Measurements from ENCODE around the gene KIAA0753. TPM values are rescaled to one million over a fixed set of nuclear protein-coding genes. Genes with fewer than 3 reads are reported as not detected.

The KIAA0753 gene
- polyA plus RNA-seq, 1 donor (not counting 4 experiments of a cell fraction or from before 2014, with no cell fraction given) = 11.6 TPM

GRCh38 chr17:6572972-6573370, 67.5 kb downstream of the KIAA0753 start:
- FAIRE-seq (no peak), DNase-seq (ENCODE audit: low read depth, low spot score) (no peak)
- no peaks in the 10 kb centered on the region for H4K20me1 ChIP-seq (ENCODE audit: control insufficient read depth, extremely low read depth, insufficient read depth, low read length)
- H3K9ac ChIP-seq (ENCODE audit: control insufficient read depth, extremely low read depth, insufficient read depth, low read length) = no peak overlapping the region
- H3K4me3 ChIP-seq (ENCODE audit: control insufficient read depth in 2 of 3, extremely low read depth in 1 of 3, insufficient read depth in 2 of 3, low read depth in 1 of 3, low read length in 3 of 3) = no peak overlapping the region
- dilution Hi-C loops (cut with MboI; ENCODE audit: extremely low pct_ligation_motif_present, low sequenced_read_pairs) = no loop called here
- peaks cover 27% of the 10 kb centered on the region for H3K4me1 ChIP-seq (ENCODE audit: control insufficient read depth, extremely low read depth, insufficient read depth, low read length)
- H3K9me3 ChIP-seq (ENCODE audit: control insufficient read depth, low read depth, low read length) = no peaks in the 10 kb centered on the region
- H2AFZ ChIP-seq (ENCODE audit: control insufficient read depth, low read length) = no peak overlapping the region
- H3K9me1 ChIP-seq (ENCODE audit: control insufficient read depth, extremely low read depth, insufficient read depth, low read length) = no peaks in the 10 kb centered on the region
- no peaks in the 10 kb centered on the region for H3K79me2 ChIP-seq (ENCODE audit: control insufficient read depth, insufficient read depth, low read length)
- H3K27ac ChIP-seq (ENCODE audit: control insufficient read depth, insufficient read depth, low read length) = no peak overlapping the region
- no peaks in the 10 kb centered on the region for H3K27me3 ChIP-seq (ENCODE audit: control insufficient read depth, extremely low read depth, insufficient read depth, low read length)
- no peaks in the 10 kb centered on the region for H3K36me3 ChIP-seq (ENCODE audit: control insufficient read depth in 2 of 2, extremely low read depth in 1 of 2, insufficient read depth in 2 of 2, low read length in 2 of 2)
- TF ChIP-seq EZH2 (IDR thresholded peaks at IDR 0.05; ENCODE audit: low read length) (no peak), CTCF (optimal IDR thresholded peaks at IDR 0.05 in 1 of 3, IDR thresholded peaks at IDR 0.05 in 1 of 3, conservative IDR thresholded peaks at IDR 0.05 in 1 of 3; ENCODE audit: extremely low read depth in 1 of 3, insufficient read depth in 2 of 3, low read length in 3 of 3) (no peak)
- H3K4me2 ChIP-seq (ENCODE audit: control insufficient read depth, extremely low read depth, insufficient read depth, low read depth, low read length) = no peak overlapping the region

DNA sequence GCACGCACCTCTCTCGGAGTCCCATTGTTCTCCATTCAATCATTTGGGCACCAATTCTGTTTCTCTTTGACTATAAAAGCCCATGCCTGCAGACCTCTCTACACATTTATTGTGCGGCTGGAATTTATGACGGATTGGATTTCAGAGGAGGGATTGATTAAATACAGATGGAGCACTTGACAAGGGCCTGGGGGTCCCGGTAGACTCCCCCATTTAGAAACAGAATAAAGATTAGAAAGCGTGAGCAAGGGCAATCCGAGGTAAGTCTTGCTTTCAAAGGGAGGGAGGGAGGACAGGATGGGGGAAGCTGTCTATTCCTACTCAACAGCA, 69.1 kb downstream of the KIAA0753 start:
- TF ChIP-seq EZH2 (IDR thresholded peaks at IDR 0.05; ENCODE audit: low read length) (no peak), CTCF (optimal IDR thresholded peaks at IDR 0.05 in 1 of 3, IDR thresholded peaks at IDR 0.05 in 1 of 3, conservative IDR thresholded peaks at IDR 0.05 in 1 of 3; ENCODE audit: extremely low read depth in 1 of 3, insufficient read depth in 2 of 3, low read length in 3 of 3) (no peak)
- Histone ChIP-seq H3K27ac (ENCODE audit: control insufficient read depth, insufficient read depth, low read length) (no peak overlapping the region), H3K9ac (ENCODE audit: control insufficient read depth, extremely low read depth, insufficient read depth, low read length) (no peak overlapping the region), H3K4me2 (ENCODE audit: control insufficient read depth, extremely low read depth, insufficient read depth, low read depth, low read length) (no peak overlapping the region), H3K27me3 (ENCODE audit: control insufficient read depth, extremely low read depth, insufficient read depth, low read length) (no peaks in the 10 kb centered on the region), H3K4me3 (ENCODE audit: control insufficient read depth in 2 of 3, extremely low read depth in 1 of 3, insufficient read depth in 2 of 3, low read depth in 1 of 3, low read length in 3 of 3) (no peak overlapping the region), H3K79me2 (ENCODE audit: control insufficient read depth, insufficient read depth, low read length) (no peaks in the 10 kb centered on the region), H3K9me3 (ENCODE audit: control insufficient read depth, low read depth, low read length) (no peaks in the 10 kb centered on the region), H3K9me1 (ENCODE audit: control insufficient read depth, extremely low read depth, insufficient read depth, low read length) (no peaks in the 10 kb centered on the region), H3K4me1 (ENCODE audit: control insufficient read depth, extremely low read depth, insufficient read depth, low read length) (peaks cover 31% of the 10 kb centered on the region), H4K20me1 (ENCODE audit: control insufficient read depth, extremely low read depth, insufficient read depth, low read length) (no peaks in the 10 kb centered on the region), H3K36me3 (ENCODE audit: control insufficient read depth in 2 of 2, extremely low read depth in 1 of 2, insufficient read depth in 2 of 2, low read length in 2 of 2) (no peaks in the 10 kb centered on the region), H2AFZ (ENCODE audit: control insufficient read depth, low read length) (no peak overlapping the region)
- no peak for FAIRE-seq
- no peak for DNase-seq (ENCODE audit: low read depth, low spot score)
- dilution Hi-C loops (cut with MboI; ENCODE audit: extremely low pct_ligation_motif_present, low sequenced_read_pairs) = no loop called here
